KBM-7 (cell line): Measurements from ENCODE around the gene MOB1A.
"Not testable (repeated sequence)": the region's sequence is repeated elsewhere in the genome, so short reads cannot be mapped to it uniquely, and the experiment has no call there.

Source experiments
- DNase-seq: peaks from one replicate; pipeline ENCODE4 v3.0.0-alpha.2; 2015
- in situ Hi-C: fragments of 300-500 bp; cut with MboI; formaldehyde crosslinking; loops from 2 replicates; pipeline ENCODE4 v1.14.3; 2020; ENCODE audit warnings: low sequenced_read_pairs, low pct_unique_long_range_greater_than_20kb, mixed read lengths

The MOB1A gene

GRCh38 chr2:74199871-74200305 is 21.2 kb upstream of the MOB1A start:
- DNase-seq, result peak; percentile 38
- in situ Hi-C loops, result no loop called here

DNA sequence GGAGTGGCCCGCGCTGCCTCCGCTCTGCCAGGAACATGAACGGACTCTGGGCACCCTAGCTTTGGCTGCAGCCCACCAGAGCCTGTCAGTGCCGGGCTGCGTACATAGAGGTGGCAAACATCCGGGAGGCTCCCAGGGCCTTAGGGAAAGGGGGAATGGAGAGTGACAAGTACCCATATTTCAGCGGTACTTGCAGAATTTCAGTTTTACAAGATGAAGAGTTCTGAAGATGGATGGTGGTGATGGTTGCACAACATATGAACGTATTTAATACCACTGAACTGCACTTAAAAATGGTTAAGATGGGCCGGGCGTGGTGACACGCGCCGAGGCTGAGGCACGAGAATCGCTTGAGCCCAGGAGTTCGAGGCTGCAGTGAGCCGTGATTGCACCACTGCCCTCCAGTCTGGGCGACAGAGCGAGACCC is 20.6 kb upstream of the MOB1A start:
- in situ Hi-C loops, result no loop called here
- DNase-seq, result no peak

- peak; percentile 98 for DNase-seq
- in situ Hi-C loops, result no loop called here
Measured at GRCh38 chr2:74198461-74199274, 20.0 kb upstream of the MOB1A start, which contains the start of gene MTHFD2. MTHFD2 (plus strand) TSS chr2:74198615; CDS start chr2:74198642, 27 bp downstream.

- in situ Hi-C loops, result no loop called here
- no peak for DNase-seq
Measured at GRCh38 chr2:74198023-74198460, 19.4 kb upstream of the MOB1A start.

GRCh38 chr2:74197049-74197448 is 18.4 kb upstream of the MOB1A start:
- in situ Hi-C loops, result no loop called here

GRCh38 chr2:74194799-74195198 is 16.1 kb upstream of the MOB1A start:
- DNase-seq, result no peak
- in situ Hi-C loops, result no loop called here

More at GRCh38 chr2:74197049-74197448, 18.4 kb upstream of the MOB1A start:
- no peak for DNase-seq

- DNase-seq, result no peak
- in situ Hi-C loops, result no loop called here
Measured at GRCh38 chr2:74191596-74192380, 13.1 kb upstream of the MOB1A start.

- no peak for DNase-seq
- in situ Hi-C loops, result no loop called here
Measured at GRCh38 chr2:74188696-74189095, 10.0 kb upstream of the MOB1A start.

GRCh38 chr2:74188018-74188601 is 9.4 kb upstream of the MOB1A start:
- no peak for DNase-seq
- in situ Hi-C loops, result no loop called here

- in situ Hi-C loops, DNase-seq: not testable (repeated sequence)
Measured at GRCh38 chr2:74186706-74187105, 8.0 kb upstream of the MOB1A start.

DNA sequence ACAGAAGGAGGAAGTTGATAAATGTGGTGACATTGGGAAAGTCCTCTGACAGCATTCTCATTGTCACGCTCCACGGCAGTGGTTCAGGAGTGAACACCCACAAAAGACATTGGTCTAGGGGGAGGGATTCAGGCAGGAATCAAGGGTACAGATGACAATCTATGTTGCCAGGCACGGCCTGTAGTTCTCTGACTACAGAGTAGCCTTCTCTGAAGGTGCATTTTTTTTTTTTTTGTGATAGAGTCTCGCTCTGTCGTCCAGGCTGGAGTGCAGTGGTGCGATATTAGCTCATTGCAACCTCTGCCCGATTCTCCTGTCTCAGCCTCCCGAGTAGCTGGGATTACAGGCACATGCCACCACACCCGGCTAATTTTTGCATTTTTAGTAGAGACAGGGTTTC is 7.4 kb upstream of the MOB1A start:
- DNase-seq, result peak; percentile 99
- in situ Hi-C loops, result no loop called here

DNA sequence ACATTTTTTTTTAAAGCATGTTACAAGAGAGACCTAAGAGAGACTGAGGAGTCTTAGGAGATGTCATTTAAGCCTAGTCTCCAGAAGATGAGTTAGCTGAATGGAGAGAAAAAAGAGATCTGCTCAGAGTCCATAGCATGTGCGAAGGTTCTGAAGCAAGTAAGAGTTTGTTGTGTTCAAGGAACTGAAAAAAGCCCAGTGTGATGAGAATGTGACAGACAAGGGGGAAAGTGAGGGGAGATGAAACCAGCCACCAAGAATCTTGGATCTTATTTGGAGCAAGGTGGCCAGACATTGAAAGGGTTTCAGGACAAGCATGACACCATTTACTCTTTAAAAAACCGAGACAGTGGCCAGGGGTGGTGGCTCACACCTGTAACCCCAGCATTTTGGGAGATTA is 5.2 kb upstream of the MOB1A start:
- in situ Hi-C loops, result no loop called here

DNA sequence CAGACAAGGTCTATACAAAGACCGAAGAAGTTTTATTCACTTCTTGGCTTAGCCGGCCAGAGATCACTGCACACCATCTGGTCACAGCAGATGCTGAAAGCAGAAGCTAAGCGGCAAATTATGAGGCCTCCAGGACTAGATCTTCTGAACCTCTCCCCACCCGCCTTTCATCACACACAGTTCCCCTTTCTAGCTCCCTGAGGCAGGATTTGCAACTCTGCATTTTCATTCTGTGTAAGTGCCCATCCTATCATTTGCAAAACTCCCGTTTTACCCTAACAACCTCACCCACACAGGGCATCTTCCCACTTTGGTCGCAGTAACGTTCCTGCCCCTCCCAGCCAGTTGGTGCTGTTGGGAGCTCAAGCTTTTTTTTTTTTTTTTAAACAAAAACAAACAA is 3.1 kb upstream of the MOB1A start:
- DNase-seq, result peak; percentile 95
- in situ Hi-C loops, result no loop called here

More for the DNA sequence above, 5.2 kb upstream of the MOB1A start:
- DNase-seq, result no peak

DNA sequence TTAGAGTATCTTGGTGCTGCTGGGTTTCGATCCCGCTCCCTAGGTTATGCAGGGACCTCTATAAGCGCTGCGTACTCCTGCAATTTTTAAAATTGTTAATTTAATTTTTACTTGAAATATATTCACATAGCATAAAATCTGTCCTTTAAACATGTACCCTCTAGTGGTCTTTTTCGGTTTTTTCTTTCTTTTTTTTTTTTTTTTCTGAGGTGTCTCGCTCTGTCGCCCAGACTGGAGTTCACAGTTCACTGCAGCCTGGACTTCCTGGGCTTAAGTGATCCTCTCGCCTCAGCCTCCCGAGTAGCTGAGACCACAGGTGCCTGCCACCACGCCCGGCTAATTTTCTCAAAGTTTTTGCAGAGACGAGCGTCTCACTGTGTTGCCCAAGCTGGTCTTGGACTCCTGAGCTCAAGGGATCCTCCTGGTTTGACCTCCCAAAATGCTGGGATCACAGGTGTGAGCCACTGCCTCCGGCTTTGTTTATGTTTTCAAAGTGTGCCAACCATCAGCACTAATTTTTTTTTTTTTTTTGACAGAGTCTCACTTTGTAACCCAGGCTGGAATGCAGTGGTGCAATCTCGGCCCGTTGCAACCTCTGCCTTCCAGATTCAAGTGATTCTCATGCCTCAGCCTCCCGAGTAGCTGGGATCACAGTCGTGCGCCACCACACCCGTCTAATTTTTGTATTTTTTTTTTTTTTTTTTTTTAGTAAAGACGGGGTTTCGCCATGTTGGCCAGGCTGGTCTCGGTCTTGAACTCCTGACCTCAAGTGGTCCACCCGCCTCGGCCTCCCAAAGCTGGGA is 585 bp upstream of the MOB1A start:
- DNase-seq, result no peak
- in situ Hi-C loops, result no loop called here

DNA sequence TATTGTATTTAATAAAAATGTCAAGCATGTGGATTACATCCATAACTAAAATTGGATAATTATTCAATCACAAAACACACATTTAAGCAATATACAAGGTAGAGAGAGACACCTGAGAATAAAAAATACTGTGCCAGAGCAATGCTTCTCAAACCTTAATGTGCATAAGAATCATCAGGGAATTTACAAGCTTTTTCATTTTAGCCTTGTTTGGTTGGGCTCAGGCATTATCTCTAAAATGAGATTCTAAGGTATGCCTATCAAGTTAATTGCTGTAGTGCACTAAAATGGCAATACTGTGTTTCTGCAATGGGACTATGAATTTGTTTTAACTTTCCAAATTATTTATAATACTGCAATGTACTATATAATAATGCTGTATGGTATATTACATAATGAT is 983 bp downstream of the MOB1A start:
- DNase-seq, result no peak
- in situ Hi-C loops, result no loop called here

DNA sequence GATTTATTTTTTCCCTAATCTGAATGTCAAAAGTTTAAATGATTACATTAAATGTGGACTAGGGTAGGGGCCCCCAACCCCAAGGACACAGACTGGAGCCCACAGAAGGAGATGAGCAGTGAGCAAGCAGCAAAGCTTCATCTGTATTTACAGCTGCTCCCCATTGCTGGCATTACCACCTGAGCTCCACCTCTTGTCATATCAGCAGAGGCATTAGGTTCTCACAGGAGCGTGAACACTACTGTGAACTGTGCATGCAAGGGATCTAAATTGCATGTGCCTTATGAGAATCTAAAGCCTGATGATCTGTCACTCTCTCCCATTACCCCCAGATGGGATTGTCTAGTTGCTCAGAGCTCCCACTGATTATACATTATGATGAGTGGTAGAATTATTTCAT is 3.8 kb downstream of the MOB1A start:
- DNase-seq, result no peak
- in situ Hi-C loops, result no loop called here

DNA sequence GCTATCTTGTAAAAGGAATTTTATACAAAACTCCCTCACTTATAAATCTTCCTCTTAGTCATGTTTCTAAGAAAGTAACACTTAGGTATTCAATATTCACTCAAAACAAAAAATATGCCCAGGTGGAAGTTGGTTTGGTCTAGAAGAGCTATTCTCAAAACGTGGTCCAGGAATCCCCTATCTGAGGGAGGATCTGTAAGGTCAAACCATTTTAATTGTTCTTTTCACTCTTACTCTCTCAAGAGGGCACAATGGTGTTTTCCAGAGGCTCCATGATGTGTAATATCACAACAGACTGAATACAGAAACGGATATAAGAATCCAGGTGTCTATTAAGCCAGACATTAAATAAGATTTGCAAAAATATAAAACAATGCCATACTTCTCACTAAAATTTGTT is 9.9 kb downstream of the MOB1A start:
- no peak for DNase-seq
- in situ Hi-C loops, result no loop called here

DNA sequence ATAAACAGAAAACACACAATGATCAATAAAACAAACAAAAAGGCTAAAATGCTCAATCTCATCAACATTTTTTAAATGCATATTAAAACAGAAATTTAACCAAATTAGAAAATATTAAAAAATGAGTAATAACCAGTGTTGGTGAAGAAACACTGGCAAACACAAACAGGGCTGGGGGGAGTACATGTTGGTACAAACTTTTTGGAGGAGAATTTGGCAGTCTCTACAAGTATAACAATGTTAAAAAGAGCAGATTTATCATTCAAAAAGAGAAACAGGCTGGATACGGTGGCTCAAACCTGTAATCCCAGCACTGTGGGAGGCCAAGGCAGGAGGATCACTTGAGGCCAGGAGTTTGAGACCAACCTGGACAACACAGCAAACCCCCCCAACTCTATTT is 13.9 kb downstream of the MOB1A start:
- no peak for DNase-seq
- in situ Hi-C loops, result no loop called here

GRCh38 chr2:74162951-74163350 is 15.7 kb downstream of the MOB1A start:
- in situ Hi-C loops, result no loop called here
- DNase-seq, result no peak
